ENCODE measurements around the gene SOD1.

Gene SOD1

GRCh38 chr21:31671146-31671716 lies 11.7 kb downstream of the SOD1 start:
- TF ChIP-seq CTCF (IDR thresholded peaks at IDR 0.05; ENCODE audit: borderline replicate concordance, control extremely low read depth, extremely low read depth, insufficient read depth, missing control alignments) = no peak
- no peak for DNase-seq (ENCODE audit: low spot score)
- in situ Hi-C loops (cut with MboI; ENCODE audit: low sequenced_read_pairs, unreplicated experiment) = no loop called here

GRCh38 chr21:31671931-31672330 lies 12.4 kb downstream of the SOD1 start:
- in situ Hi-C loops (cut with MboI; ENCODE audit: low sequenced_read_pairs, unreplicated experiment) = no loop called here
- no peak for TF ChIP-seq CTCF (IDR thresholded peaks at IDR 0.05; ENCODE audit: borderline replicate concordance, control extremely low read depth, extremely low read depth, insufficient read depth, missing control alignments)
- DNase-seq (ENCODE audit: low spot score) = no peak

- TF ChIP-seq CTCF (IDR thresholded peaks at IDR 0.05; ENCODE audit: borderline replicate concordance, control extremely low read depth, extremely low read depth, insufficient read depth, missing control alignments) = no peak
- DNase-seq (ENCODE audit: low spot score) = no peak
- in situ Hi-C loops (cut with MboI; ENCODE audit: low sequenced_read_pairs, unreplicated experiment) = no loop called here
These were observed 13.9 kb downstream of the SOD1 start for GRCh38 chr21:31673321-31673912.

GRCh38 chr21:31675318-31675717 lies 15.8 kb downstream of the SOD1 start:
- in situ Hi-C loops (cut with MboI; ENCODE audit: low sequenced_read_pairs, unreplicated experiment) = no loop called here
- DNase-seq (ENCODE audit: low spot score) = no peak
- no peak for TF ChIP-seq CTCF (IDR thresholded peaks at IDR 0.05; ENCODE audit: borderline replicate concordance, control extremely low read depth, extremely low read depth, insufficient read depth, missing control alignments)

GRCh38 chr21:31675960-31676359 lies 16.5 kb downstream of the SOD1 start:
- TF ChIP-seq CTCF (IDR thresholded peaks at IDR 0.05; ENCODE audit: borderline replicate concordance, control extremely low read depth, extremely low read depth, insufficient read depth, missing control alignments) = no peak
- in situ Hi-C loops (cut with MboI; ENCODE audit: low sequenced_read_pairs, unreplicated experiment) = no loop called here

GRCh38 chr21:31677047-31677446 lies 17.6 kb downstream of the SOD1 start:
- no peak for DNase-seq (ENCODE audit: low spot score)
- in situ Hi-C loops (cut with MboI; ENCODE audit: low sequenced_read_pairs, unreplicated experiment) = no loop called here
- no peak for TF ChIP-seq CTCF (IDR thresholded peaks at IDR 0.05; ENCODE audit: borderline replicate concordance, control extremely low read depth, extremely low read depth, insufficient read depth, missing control alignments)

More at GRCh38 chr21:31675960-31676359, 16.5 kb downstream of the SOD1 start:
- DNase-seq (ENCODE audit: low spot score) = no peak

Measured in GM13976 (cell line).